ENCODE measurements around the gene CDK10.
"Not testable (repeated sequence)": the region's sequence is repeated elsewhere in the genome, so short reads cannot be mapped to it uniquely, and the experiment has no call there.

The CDK10 gene

GRCh38 chr16:89689142-89689541 lies 2.7 kb downstream of the CDK10 start:
- H3K4me3 ChIP-seq (ENCODE audit: low read depth in 1 of 2, low read length in 2 of 2) = no peak overlapping the region
- H4K20me1 ChIP-seq (ENCODE audit: insufficient read depth, low read length) = no peaks in the 10 kb centered on the region; the same call in 1 of the 2 replicates
- peaks cover 22% of the 10 kb centered on the region for H3K4me1 ChIP-seq (ENCODE audit: insufficient read depth, low read length)
- no peak overlapping the region for H3K4me2 ChIP-seq (ENCODE audit: insufficient read depth, low read length)
- peaks cover 8% of the 10 kb centered on the region for H3K9me3 ChIP-seq (ENCODE audit: insufficient read depth, low read length, severe bottlenecking)
- ATAC-seq (ENCODE audit: insufficient read depth, low read depth) = no peak
- H3K9ac ChIP-seq (ENCODE audit: low read depth, low read length) = no peak overlapping the region
- no peak overlapping the region for H2AFZ ChIP-seq (ENCODE audit: low read depth, low read length)
- no peak overlapping the region for H3K27ac ChIP-seq (ENCODE audit: low read length)
- H3K36me3 ChIP-seq (ENCODE audit: insufficient read depth, low read length) = peaks cover 42% of the 10 kb centered on the region
- no peak for DNase-seq
- no peaks in the 10 kb centered on the region for H3K27me3 ChIP-seq (ENCODE audit: insufficient read depth, low read length, poor library complexity)
- TF ChIP-seq, protein P1, sequence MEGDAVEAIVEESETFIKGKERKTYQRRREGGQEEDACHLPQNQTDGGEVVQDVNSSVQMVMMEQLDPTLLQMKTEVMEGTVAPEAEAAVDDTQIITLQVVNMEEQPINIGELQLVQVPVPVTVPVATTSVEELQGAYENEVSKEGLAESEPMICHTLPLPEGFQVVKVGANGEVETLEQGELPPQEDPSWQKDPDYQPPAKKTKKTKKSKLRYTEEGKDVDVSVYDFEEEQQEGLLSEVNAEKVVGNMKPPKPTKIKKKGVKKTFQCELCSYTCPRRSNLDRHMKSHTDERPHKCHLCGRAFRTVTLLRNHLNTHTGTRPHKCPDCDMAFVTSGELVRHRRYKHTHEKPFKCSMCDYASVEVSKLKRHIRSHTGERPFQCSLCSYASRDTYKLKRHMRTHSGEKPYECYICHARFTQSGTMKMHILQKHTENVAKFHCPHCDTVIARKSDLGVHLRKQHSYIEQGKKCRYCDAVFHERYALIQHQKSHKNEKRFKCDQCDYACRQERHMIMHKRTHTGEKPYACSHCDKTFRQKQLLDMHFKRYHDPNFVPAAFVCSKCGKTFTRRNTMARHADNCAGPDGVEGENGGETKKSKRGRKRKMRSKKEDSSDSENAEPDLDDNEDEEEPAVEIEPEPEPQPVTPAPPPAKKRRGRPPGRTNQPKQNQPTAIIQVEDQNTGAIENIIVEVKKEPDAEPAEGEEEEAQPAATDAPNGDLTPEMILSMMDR (IDR thresholded peaks at IDR 0.05; ENCODE audit: borderline replicate concordance, extremely low read depth, low read length, poor library complexity, severe bottlenecking) = no peak
- no peak for TF ChIP-seq EZH2 (IDR thresholded peaks at IDR 0.05; ENCODE audit: borderline replicate concordance, low read depth, low read length, severe bottlenecking)
- H3K79me2 ChIP-seq (ENCODE audit: insufficient read depth, low read length) = peaks cover 20% of the 10 kb centered on the region

- not testable (repeated sequence) for H3K4me2 ChIP-seq (ENCODE audit: insufficient read depth, low read length); H4K20me1 ChIP-seq (ENCODE audit: insufficient read depth, low read length); DNase-seq; ATAC-seq (ENCODE audit: insufficient read depth, low read depth); H3K4me3 ChIP-seq (ENCODE audit: low read depth in 1 of 2, low read length in 2 of 2); H3K9me3 ChIP-seq (ENCODE audit: insufficient read depth, low read length, severe bottlenecking); H2AFZ ChIP-seq (ENCODE audit: low read depth, low read length); H3K27ac ChIP-seq (ENCODE audit: low read length); H3K9ac ChIP-seq (ENCODE audit: low read depth, low read length); H3K27me3 ChIP-seq (ENCODE audit: insufficient read depth, low read length, poor library complexity)
- Histone ChIP-seq H3K79me2 (ENCODE audit: insufficient read depth, low read length) (peaks cover 20% of the 10 kb centered on the region), H3K4me1 (ENCODE audit: insufficient read depth, low read length) (peaks cover 22% of the 10 kb centered on the region), H3K36me3 (ENCODE audit: insufficient read depth, low read length) (peaks cover 46% of the 10 kb centered on the region)
Measured at GRCh38 chr16:89689621-89690020, 3.1 kb downstream of the CDK10 start.

DNA sequence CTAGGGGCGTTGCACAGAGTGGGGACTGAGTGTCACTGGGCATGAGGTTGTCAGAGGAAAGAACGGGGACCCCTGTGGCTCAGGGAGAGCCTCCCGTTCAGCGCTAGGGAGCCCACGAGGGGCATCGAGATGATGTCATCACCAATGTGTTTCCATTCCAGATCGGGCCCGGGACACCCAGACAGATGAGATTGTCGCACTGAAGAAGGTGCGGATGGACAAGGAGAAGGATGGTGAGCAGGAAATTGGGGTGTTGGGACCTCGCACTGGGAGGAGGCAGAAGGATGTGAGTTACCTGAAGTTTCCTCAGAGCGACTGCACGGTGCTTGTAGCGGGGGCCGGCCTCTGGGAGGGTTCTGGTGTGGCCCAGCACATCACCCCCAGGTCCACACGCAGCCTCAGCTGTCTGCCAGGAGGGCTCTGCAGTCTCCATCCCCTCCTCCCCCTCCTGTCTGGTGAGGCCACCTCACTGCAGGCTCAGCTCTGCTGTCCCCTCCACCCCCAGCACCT lies 4.0 kb downstream of the CDK10 start:
- Histone ChIP-seq H3K9me3 (ENCODE audit: insufficient read depth, low read length, severe bottlenecking) (peaks cover 6% of the 10 kb centered on the region), H3K36me3 (ENCODE audit: insufficient read depth, low read length) (peaks cover 53% of the 10 kb centered on the region), H3K4me2 (ENCODE audit: insufficient read depth, low read length) (no peak overlapping the region), H3K79me2 (ENCODE audit: insufficient read depth, low read length) (peaks cover 20% of the 10 kb centered on the region), H4K20me1 (ENCODE audit: insufficient read depth, low read length) (no peaks in the 10 kb centered on the region; the same call in 1 of the 2 replicates), H3K4me1 (ENCODE audit: insufficient read depth, low read length) (peaks cover 22% of the 10 kb centered on the region), H2AFZ (ENCODE audit: low read depth, low read length) (no peak overlapping the region), H3K27ac (ENCODE audit: low read length) (no peak overlapping the region), H3K9ac (ENCODE audit: low read depth, low read length) (no peak overlapping the region), H3K27me3 (ENCODE audit: insufficient read depth, low read length, poor library complexity) (no peaks in the 10 kb centered on the region), H3K4me3 (ENCODE audit: low read depth in 1 of 2, low read length in 2 of 2) (no peak overlapping the region)
- TF ChIP-seq, protein P1 (IDR thresholded peaks at IDR 0.05; ENCODE audit: borderline replicate concordance, extremely low read depth, low read length, poor library complexity, severe bottlenecking) = no peak
- no peak for TF ChIP-seq EZH2 (IDR thresholded peaks at IDR 0.05; ENCODE audit: borderline replicate concordance, low read depth, low read length, severe bottlenecking)
- ATAC-seq (ENCODE audit: insufficient read depth, low read depth) = no peak
- no peak for DNase-seq

DNA sequence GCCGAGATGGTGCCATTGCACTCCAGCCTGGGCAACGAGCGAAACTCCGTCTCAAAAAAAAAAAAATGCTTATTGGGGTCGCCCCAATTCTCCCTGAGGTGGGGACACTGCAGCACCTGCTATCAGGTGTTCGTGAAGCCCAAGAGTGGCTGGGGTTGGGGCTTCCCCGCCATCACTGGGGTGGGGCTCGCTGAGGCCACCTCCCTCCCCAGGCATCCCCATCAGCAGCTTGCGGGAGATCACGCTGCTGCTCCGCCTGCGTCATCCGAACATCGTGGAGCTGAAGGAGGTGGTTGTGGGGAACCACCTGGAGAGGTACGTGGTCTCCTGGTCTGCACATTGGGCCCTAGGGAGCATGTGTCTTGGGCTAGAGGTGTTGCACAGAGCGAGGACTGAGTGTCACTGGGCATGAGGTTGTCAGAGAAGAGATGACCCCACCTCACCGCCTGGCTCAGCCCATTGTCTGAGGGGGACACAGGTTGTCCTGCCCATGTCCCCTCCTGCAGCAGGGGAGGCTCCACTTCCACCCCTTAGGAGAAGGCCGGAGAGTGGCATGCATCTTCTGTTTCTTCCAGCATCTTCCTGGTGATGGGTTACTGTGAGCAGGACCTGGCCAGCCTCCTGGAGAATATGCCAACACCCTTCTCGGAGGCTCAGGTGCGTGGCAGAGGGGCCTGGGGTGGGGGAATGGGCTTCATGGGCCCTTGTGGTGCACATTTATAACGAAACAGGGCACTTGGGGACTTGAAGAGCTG lies 4.9 kb downstream of the CDK10 start:
- Histone ChIP-seq H3K79me2 (ENCODE audit: insufficient read depth, low read length) (peaks cover 20% of the 10 kb centered on the region), H4K20me1 (ENCODE audit: insufficient read depth, low read length) (peaks cover under 1% of the 10 kb centered on the region; the same call in 1 of the 2 replicates), H3K9me3 (ENCODE audit: insufficient read depth, low read length, severe bottlenecking) (no peaks in the 10 kb centered on the region), H2AFZ (ENCODE audit: low read depth, low read length) (no peak overlapping the region), H3K36me3 (ENCODE audit: insufficient read depth, low read length) (peaks cover 59% of the 10 kb centered on the region), H3K4me2 (ENCODE audit: insufficient read depth, low read length) (no peak overlapping the region), H3K27ac (ENCODE audit: low read length) (no peak overlapping the region), H3K4me3 (ENCODE audit: low read depth in 1 of 2, low read length in 2 of 2) (no peak overlapping the region), H3K4me1 (ENCODE audit: insufficient read depth, low read length) (peaks cover 17% of the 10 kb centered on the region), H3K9ac (ENCODE audit: low read depth, low read length) (no peak overlapping the region), H3K27me3 (ENCODE audit: insufficient read depth, low read length, poor library complexity) (no peaks in the 10 kb centered on the region)
- ATAC-seq (ENCODE audit: insufficient read depth, low read depth) = no peak
- no peak for DNase-seq
- TF ChIP-seq, protein P1 (IDR thresholded peaks at IDR 0.05; ENCODE audit: borderline replicate concordance, extremely low read depth, low read length, poor library complexity, severe bottlenecking) = no peak
- no peak for TF ChIP-seq EZH2 (IDR thresholded peaks at IDR 0.05; ENCODE audit: borderline replicate concordance, low read depth, low read length, severe bottlenecking)
